SK-N-MC (cell line): ENCODE data around the gene AATK.

Experiments used
- DNase-seq: peaks from one replicate; pipeline ENCODE4 v3.0.0-alpha.2; 2011; ENCODE audit warnings: low read depth, low spot score
- H3K27ac ChIP-seq: fragments of 200-600 bp; sonication (generic); 2 replicates; pipeline ENCODE4 v1.5.1; 2016; ENCODE audit warnings: mixed run types
- H3K36me3 ChIP-seq: fragments of 200-600 bp; sonication (generic); 2 replicates; pipeline ENCODE4 v1.6.1; 2017; ENCODE audit warnings: antibody characterized with exemption, low read length, mixed read lengths; ENCODE audit not compliant: insufficient read depth
- H3K4me3 ChIP-seq: fragments of 200-600 bp; sonication (generic); 2 replicates; pipeline ENCODE4 v1.5.1; 2016
- H3K9ac ChIP-seq: fragments of 200-600 bp; sonication (generic); 2 replicates; pipeline ENCODE4 v1.8.0; 2017; ENCODE audit warnings: mixed run types, mixed read lengths; ENCODE audit not compliant: insufficient read length
- H3K9me3 ChIP-seq: fragments of 200-600 bp; sonication (generic); 2 replicates; pipeline ENCODE4 v1.6.1; 2017; ENCODE audit warnings: low read depth, mild to moderate bottlenecking, antibody characterized with exemption, low read length, moderate library complexity, mixed read lengths
- EZH2 ChIP-seq: fragments of 200-600 bp; sonication (generic); IDR thresholded peaks from one replicate; pipeline ENCODE4 v1.6.1; 2017; ENCODE audit warnings: antibody characterized with exemption
- FOXP2 ChIP-seq: optimal IDR thresholded peaks from 2 replicates; pipeline ENCODE3; 2011; ENCODE audit warnings: mild to moderate bottlenecking, moderate library complexity; ENCODE audit not compliant: insufficient read depth; ENCODE audit errors: extremely low read length, control extremely low read depth
- POLR2AphosphoS5 ChIP-seq: IDR thresholded peaks from 2 replicates; pipeline ENCODE4 v1.6.1; 2012; ENCODE audit warnings: mild to moderate bottlenecking, low read depth, low read length, borderline replicate concordance

AATK gene

GRCh38 chr17:81206657-81207056, 40.6 kb upstream of the AATK start:
- H3K36me3 ChIP-seq = no peaks in the 10 kb centered on the region
- TF ChIP-seq POLR2AphosphoS5 (no peak), EZH2 (no peak), FOXP2 (no peak)
- peak overlapping the region; percentile 79; the same call in 1 of the 2 replicates for H3K27ac ChIP-seq

GRCh38 chr17:81206166-81206565, 40.1 kb upstream of the AATK start:
- Histone ChIP-seq H3K9me3 (no peaks in the 10 kb centered on the region), H3K9ac (no peak overlapping the region), H3K36me3 (no peaks in the 10 kb centered on the region), H3K4me3 (0 out of 2 replicates have a peak overlapping the region, but pooled peaks have one; percentile 28), H3K27ac (peak overlapping the region; percentile 79)
- no peak for TF ChIP-seq POLR2AphosphoS5
- no peak for TF ChIP-seq FOXP2
- no peak for TF ChIP-seq EZH2
- no peak for DNase-seq

More at GRCh38 chr17:81206657-81207056, 40.6 kb upstream of the AATK start:
- no peak for DNase-seq
- H3K9ac ChIP-seq = no peak overlapping the region
- no peaks in the 10 kb centered on the region for H3K9me3 ChIP-seq
- H3K4me3 ChIP-seq = 0 out of 2 replicates have a peak overlapping the region, but pooled peaks have one; percentile 28

GRCh38 chr17:81204578-81204977, 38.6 kb upstream of the AATK start:
- H3K27ac ChIP-seq = no peak overlapping the region
- DNase-seq = no peak
- TF ChIP-seq FOXP2 (no peak), EZH2 (no peak), POLR2AphosphoS5 (no peak)
- no peak overlapping the region for H3K4me3 ChIP-seq
- H3K9ac ChIP-seq = no peak overlapping the region
- H3K9me3 ChIP-seq = no peaks in the 10 kb centered on the region
- H3K36me3 ChIP-seq = no peaks in the 10 kb centered on the region

- DNase-seq = no peak
- Histone ChIP-seq H3K27ac (no peak overlapping the region), H3K36me3 (no peaks in the 10 kb centered on the region), H3K9me3 (no peaks in the 10 kb centered on the region), H3K9ac (no peak overlapping the region), H3K4me3 (no peak overlapping the region)
- TF ChIP-seq POLR2AphosphoS5 (no peak), FOXP2 (no peak), EZH2 (no peak)
Measured at GRCh38 chr17:81203136-81203535, 37.1 kb upstream of the AATK start.

GRCh38 chr17:81202318-81202717, 36.3 kb upstream of the AATK start:
- Histone ChIP-seq H3K9me3 (no peaks in the 10 kb centered on the region), H3K9ac (no peak overlapping the region), H3K27ac (no peak overlapping the region), H3K4me3 (no peak overlapping the region), H3K36me3 (no peaks in the 10 kb centered on the region)
- DNase-seq = no peak
- no peak for TF ChIP-seq EZH2
- TF ChIP-seq POLR2AphosphoS5 = no peak
- no peak for TF ChIP-seq FOXP2

GRCh38 chr17:81200695-81201580, 34.9 kb upstream of the AATK start:
- H3K36me3 ChIP-seq = no peaks in the 10 kb centered on the region
- H3K27ac ChIP-seq = peak overlapping the region; percentile 36
- no peak overlapping the region for H3K9ac ChIP-seq
- no peak overlapping the region for H3K4me3 ChIP-seq
- DNase-seq = no peak
- H3K9me3 ChIP-seq = no peaks in the 10 kb centered on the region
- TF ChIP-seq POLR2AphosphoS5 (no peak), FOXP2 (no peak), EZH2 (no peak)

GRCh38 chr17:81200201-81200600, 34.2 kb upstream of the AATK start:
- Histone ChIP-seq H3K36me3 (no peaks in the 10 kb centered on the region), H3K27ac (no peak overlapping the region), H3K9me3 (no peaks in the 10 kb centered on the region), H3K4me3 (no peak overlapping the region), H3K9ac (no peak overlapping the region)
- no peak for DNase-seq
- TF ChIP-seq FOXP2 (no peak), EZH2 (no peak), POLR2AphosphoS5 (no peak)

- no peak for TF ChIP-seq EZH2
- TF ChIP-seq POLR2AphosphoS5 = no peak
- no peak for TF ChIP-seq FOXP2
- H3K4me3 ChIP-seq = no peak overlapping the region
- H3K36me3 ChIP-seq = no peaks in the 10 kb centered on the region
- no peak overlapping the region for H3K9ac ChIP-seq
- no peaks in the 10 kb centered on the region for H3K9me3 ChIP-seq
- no peak overlapping the region for H3K27ac ChIP-seq
- no peak for DNase-seq
Measured at GRCh38 chr17:81199482-81199830, 33.4 kb upstream of the AATK start.

- TF ChIP-seq POLR2AphosphoS5 (no peak), FOXP2 (no peak), EZH2 (no peak)
- no peak for DNase-seq
- no peak overlapping the region for H3K27ac ChIP-seq
- no peak overlapping the region for H3K4me3 ChIP-seq
- no peaks in the 10 kb centered on the region for H3K9me3 ChIP-seq
- H3K36me3 ChIP-seq = no peaks in the 10 kb centered on the region
- no peak overlapping the region for H3K9ac ChIP-seq
Measured at GRCh38 chr17:81198826-81199481, 32.9 kb upstream of the AATK start.
